GM18517 (cell line): Measurements from ENCODE around the gene POC1B.

ENCODE experiments used
- ATAC-seq: cut with Tn5 transposase; IDR thresholded peaks from one replicate; pipeline ENCODE4 v1.9.1; 2021; ENCODE audit warnings: mild to moderate bottlenecking, moderate library complexity; ENCODE audit not compliant: unreplicated experiment

POC1B gene

DNA sequence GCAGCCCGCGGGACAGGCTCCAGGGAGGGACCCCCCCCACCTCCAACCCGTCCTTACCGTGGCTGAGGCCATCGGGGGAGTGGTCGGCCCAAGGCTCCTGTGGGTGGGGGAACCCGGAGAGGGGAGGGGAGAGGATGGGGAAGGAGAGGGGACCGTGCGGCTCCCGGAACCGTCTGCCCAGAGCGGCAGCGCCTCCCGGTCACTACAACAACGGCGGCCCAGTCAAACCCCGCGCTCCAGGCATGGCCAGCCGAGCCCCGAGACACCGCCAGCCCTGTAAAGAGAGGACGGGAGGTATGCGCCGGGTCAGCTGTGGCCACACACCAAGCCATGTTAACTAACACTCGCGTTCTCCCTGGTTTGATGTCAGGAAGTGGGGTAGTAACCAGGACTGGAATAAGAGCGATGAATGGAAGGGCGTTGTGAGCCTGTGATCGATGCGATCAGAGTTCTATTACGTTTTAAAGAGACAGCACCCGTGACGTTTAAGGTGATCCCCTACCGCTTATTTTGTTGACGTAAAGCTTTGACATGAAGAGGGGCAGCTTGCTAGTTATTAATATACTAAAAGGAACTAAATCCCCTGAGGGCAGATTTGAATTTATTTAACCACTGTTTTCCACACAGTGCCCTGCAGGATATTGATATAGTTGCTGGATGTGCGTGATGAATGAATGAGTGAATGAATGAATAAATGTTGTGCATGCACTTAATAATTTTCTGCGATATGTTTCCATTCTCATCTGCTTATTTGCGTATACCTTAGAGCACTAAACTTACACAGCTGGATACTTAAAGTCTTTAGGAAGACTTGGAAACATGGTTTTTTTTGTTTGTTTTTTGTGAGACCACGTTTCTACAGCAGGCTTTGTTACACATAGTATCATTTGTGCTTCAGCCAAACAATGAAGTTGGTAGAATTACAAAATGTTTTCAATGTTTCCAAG lies at the start of gene POC1B:
TSS of gene POC1B (minus strand) at position 224 of the 947 bp plus-strand sequence. CDS start at position 72, 152 bp downstream.
- peak; percentile 66 for ATAC-seq

DNA sequence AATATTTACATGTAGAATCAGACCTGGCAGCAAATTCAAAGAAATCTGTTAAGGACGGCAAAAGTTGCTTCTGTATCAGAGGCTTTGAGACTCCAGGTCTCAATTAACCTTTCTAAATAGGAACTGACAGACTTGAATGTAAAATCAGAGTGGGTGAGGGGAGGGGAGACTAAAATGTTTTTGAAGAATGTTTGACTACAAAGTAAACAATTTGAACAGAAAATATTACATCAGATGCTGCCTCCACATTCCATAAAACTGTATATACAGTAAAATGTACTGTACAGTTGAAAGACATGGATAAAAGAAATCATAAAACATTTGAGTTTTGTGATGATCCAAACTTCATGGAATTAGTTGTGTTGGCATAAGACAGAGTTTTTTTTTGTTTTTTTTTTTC lies 49.5 kb upstream of the POC1B start:
- no peak for ATAC-seq

DNA sequence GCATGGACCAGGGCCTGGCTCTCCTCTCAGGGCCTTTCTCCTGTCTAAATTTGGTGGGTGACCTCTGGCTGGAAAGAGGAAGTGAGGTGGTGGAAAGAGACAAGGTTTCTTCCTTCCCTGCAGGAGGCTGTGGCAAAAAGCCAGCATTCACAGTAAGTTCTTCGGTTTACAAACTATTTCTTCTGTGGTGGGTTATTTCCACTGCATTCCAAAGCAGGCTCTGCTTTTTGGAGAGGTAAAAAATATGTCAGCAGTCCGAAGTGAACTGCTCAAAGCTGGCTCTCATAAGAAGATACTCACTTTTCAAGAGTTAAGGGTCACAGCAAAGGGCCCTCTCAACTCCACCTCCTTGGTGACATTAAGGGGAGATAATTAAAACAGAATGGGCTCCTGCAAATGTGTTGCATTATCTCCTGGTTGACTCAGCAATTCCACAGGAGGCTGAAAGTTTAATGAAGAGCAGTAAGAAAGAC lies 48.9 kb upstream of the POC1B start:
- no peak for ATAC-seq

DNA sequence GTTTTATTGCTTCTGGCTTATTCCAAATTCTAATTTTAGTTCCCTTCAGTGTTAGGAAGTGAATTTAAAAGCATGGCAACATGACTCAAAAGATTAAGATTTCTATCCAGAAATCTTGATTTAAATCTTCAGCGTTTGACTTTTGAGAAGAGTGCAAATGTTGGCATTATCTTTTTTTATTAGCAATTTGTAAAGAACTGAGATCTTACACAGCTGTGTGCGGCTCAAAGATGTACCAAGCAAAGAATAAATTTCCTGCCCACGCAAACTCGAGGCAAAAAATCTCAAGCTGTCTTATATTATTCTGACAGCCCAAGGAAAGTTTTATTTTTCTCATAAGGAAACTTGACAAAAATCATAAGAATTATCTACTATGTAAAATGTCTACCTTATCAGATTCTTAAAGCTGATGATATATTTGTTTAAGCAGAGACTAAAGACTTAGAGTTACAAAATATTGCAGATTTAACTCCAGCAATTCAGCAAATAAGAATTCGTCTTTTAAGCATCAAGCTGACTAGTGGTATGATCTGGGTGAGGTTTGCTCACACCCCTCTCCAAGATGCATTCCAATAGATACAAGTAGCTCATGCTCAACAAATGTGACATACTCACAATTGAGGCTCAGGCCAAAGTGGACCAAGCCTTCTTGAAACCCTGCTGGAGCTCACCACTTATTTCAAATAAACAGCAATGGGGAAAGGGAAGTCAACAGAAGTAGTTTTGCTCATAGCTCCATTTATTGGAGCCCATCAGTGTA lies 47.4 kb upstream of the POC1B start:
- ATAC-seq: no peak

DNA sequence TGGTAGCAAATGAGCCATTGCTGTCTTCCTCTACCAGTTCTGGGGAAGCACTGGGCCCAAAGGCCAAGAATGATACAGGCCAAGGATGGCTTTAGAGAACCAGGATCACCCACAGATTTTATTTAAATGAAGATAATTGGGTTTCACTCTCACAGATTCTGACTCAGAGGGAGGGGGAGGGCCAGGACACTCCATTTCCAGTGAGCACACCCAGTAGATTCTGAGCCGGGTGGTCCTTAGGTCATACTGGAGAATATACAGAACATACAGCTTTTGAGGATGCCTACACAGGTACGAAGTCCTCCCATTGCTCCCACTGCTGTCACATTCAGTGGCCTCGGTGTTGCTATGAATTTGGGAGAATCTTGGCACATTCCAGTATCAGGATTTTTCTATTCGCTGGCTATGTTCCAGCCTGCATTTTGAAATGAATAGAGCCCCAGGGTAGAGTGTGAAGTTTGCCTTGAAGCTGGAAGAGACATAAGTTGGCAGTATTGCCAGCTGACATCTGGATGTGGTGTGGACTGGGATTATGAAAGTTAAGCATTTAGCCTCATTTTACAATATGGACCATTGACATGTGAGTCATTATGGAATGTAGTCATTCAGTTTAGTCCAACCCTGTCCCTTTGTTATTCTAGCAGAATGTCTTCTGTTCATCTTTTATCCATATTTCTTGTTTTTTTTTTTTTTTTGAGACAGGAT lies 45.8 kb upstream of the POC1B start:
- ATAC-seq: no peak

DNA sequence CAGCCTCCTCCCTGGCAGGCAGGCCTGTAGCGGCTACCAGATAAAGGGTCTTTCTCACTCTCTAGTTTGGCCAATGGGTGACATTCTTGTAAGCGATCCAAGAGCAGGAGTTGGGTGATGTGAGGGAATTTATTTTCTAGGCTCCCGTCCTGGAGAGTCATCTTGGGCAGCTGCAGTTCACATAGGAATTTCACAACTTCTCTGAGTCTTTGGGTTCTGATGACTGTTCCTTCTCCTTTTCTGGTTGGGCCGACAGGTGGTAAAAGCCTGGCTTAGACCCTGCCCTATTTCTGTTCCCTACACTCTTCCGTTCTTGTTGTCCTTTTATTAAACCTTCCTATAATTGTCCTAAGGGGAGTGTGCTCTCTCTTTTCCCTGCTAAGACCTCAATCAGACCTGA lies 42.6 kb upstream of the POC1B start:
- ATAC-seq: no peak

DNA sequence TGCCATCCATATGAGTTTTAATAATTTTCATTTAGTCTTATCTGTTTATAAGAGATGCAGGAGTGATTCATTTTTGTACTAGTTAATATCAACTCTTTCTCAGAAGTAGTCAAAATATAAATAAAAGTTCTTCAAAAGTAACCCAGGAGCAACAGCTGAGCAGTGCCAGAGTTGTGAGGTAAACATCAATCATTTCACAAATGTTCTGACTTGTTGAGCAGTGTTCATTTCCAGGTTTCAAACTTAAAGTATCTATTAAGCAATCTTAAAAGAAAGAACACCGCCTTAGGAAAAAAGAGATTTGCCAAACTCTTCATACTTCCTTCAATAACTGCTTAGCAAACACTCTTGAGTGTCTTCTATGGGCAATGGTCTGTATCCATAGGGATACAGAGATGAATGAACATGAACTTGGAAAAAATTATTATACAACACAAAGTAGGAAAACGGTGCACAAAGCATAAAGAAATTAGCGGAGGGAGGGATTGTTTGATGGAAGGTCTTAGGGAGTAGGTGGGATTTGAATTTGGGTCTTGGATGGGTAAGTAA lies 41.9 kb upstream of the POC1B start:
- no peak for ATAC-seq

DNA sequence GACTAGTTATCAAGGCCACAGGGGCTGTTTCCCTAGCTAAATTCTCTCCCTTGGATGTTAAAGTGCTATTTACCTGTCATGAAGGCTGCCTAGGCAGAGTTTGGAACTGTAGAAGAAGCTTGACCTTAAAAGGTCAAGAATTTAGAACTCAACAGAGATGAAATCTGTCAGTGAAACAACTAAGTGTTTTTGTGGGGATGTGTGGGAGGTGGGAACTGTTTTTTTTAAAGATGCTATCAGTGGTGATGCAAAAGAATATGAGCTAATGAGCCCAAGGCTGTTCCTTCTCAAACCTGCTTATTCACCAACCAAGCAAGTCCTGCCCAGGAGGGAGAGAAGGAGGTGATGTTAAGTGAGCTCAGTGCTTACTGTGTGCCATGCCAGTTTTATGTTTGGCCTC lies 40.8 kb upstream of the POC1B start:
- ATAC-seq: no peak

DNA sequence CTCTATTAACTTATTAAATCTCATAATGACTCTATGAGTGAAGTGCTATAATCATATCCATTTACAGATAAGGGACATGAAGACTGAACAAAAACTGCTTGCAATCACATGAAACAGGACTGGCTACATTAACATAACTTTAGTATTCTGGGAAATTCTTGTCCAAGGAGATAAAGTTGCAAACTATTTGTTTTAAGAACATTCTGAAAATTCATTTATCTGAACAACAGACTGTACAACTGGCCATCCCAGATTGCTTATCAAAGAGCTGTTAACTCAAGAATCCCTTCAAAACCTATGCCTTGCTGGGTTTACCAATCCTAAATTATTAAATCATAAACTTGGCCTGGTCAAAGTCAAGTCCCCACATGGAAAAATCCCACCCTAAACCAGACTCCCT lies 39.2 kb upstream of the POC1B start:
- no peak for ATAC-seq

DNA sequence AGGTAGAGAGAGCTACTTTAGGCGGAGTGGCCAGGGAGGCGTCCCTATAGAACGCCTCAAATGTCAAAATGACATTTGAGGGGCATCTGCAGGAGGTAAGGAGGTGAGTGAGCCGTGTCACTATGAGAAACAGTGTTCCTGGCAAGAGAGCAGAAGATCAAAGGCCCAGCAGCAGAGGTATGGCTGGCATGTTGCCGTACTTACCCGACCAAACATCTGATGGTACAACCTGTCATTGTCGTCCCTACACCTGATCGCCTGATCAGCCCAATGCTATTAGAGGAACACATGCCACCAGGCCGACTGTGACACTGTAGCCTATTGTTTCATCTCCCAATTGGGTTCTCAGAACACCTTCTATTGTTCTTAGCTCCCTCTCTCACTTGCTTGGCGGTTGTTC lies 33.9 kb upstream of the POC1B start:
- ATAC-seq: no peak

DNA sequence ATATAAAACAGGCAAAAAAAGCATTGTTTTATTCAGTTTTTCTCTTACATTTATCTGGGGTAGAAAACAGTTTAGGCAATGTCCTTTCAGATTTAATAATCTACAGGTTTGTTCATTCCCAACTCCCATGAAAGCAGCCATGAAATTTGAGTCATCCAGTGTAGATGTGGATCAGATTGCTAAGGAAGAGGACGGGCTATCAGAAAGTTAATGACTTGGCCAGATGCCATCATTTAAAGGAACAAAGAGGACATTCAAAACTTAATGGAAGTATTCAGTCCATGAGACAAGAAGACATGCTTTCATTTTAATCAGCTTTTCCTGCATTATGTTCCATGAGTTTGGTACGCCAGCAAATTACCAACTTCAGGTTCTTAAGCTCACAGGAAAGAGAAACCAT lies 31.1 kb upstream of the POC1B start:
- no peak for ATAC-seq

DNA sequence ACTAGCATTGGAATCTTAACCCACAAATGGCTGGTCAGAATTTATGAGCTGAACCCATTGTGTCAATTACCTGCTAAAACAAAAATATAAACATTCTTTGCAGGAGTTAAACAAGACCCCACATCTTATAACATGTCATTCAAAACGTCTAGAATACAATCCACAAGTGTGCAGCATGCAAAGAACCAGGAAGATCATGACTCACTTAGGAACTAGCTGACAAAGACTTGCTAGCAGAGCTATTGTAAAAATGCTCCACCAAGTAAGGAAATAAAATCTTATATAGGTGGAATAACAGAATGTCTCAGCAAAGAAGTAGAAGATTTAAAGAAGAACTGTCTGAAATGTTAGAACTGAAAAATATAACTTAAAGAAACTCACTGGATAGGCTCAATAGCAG lies 26.5 kb upstream of the POC1B start:
- ATAC-seq: no peak

DNA sequence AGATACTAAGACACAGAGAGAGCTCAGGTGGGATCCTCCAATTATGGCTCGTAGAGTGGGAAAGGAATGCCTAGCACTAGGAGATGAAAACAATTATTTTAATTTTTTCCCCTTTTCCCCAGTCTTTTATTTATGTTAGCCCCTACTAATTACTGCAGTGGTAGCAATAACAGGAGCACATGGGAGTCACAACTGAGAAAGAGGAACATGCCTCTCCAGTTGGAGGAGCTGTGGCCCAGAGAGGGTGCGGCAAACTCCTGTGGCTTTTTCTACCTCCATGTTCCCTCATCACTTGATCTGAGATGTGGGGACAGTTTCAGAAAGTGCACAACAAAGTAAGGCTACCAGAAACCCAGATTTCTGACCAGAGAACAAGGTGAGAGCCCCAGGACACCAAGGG lies 25.9 kb upstream of the POC1B start:
- ATAC-seq: no peak

DNA sequence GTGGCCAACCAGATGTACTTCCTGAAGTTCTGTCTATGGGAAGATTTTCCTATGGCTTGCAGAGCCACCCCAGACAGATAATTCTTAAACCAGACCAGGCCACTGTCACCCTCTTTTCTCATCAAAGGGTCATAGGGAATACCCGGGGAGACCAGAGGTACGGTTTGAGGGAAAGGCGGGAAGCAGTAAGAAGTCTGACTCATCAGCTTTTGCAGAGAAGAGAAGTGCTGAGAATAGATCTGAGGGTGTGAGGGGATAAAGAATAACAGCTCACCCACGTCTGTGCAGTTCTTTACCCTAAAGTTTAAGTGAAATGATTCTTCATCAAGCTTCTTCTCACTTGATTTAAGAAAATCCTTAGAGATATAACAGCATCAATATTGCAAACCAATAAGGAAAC lies 21.3 kb upstream of the POC1B start:
- ATAC-seq: no peak

DNA sequence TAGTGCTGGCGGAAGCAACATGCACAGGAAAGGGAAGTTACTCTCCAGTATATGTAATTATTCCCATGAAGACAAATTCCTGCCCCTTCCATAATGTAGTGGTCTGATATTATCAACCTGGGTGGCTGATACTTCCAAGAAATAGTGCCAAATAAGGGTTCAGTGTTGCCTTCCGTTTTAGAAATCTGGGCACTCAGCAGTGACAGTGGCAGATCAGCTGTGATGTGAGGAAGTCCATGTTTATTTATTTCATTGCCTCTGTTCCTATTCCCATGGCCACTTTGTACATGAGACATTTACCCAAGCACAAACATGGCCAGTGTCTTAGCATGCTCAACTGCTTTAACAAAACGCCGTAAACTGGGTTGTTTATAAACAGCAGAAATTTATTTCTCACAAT lies 20.3 kb upstream of the POC1B start:
- ATAC-seq: no peak

DNA sequence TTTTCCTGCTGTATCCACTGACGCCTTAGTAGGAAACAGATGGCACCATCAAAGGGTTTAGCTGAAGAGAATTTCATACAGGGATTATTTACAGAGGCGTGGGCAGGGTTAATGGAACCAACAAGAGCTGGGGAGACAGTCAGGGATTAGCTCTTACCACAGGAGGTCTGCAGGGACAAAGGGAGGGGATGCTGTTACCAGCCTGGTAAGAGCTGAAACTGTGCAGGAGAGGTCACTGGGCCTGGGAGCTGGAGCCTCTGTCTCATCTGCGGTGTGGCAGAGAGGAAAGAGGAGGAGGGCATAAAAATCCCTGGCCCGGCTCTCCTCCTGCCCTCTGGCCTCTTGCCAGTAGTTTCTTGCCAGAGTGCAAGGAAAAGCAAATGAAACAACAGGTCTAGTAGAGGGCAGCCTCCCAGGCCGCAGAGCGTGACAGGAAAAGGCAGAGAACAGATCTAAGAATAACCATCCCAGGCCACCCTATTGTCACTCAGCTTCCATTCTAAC lies 18.9 kb upstream of the POC1B start:
- ATAC-seq: no peak

DNA sequence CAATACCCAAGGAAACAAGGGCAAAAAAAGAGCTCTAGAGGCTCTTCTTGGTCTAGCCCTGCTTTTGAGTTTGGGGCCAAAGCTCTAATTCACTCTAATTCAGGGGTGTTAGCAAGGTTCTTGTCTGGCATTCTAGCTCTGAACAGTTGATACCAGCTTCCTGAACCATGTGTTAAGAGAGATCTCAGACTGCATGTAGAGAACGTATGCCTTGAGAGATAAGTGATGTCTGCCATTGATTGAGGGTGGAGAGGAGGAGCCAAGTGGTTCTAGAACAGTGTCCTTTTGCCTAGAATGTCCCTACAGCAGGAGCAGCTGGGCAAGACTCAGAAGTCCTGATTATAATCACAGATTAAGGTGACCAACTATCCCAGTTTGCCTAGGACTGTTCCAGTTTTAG lies 18.2 kb upstream of the POC1B start:
- ATAC-seq: no peak

DNA sequence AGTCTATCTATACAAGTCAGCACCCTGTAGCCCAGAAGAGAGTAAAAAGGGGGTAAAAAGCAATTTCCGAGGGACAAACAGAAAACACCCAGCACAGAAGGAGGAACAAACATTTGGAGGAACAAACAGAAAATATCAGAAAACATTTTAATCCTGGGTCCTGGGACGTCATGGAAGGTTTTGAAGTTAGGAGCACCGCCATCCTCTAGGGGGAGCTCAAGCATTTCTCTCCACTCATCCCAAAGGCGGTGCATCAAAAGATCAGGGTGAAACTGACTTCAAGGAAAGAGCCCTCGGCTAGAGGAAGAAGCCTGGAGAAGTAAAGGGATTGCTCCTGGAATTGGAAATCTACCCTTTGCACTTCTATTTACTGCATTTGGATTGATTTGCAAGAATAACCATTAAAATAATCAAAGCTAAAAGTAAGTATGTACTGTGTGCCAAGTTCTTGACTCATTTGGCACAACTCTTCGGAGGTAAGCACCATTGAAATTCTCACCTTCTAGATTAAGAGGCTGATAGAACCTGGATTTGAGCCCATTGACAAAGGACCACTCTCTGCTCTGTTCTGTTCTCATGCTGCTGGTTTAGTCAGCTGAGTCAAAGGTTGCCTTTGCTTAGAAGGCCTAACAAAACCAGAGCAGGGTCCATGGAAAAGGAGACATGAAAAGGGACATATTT lies 17.2 kb upstream of the POC1B start:
- peak; percentile 82 for ATAC-seq

DNA sequence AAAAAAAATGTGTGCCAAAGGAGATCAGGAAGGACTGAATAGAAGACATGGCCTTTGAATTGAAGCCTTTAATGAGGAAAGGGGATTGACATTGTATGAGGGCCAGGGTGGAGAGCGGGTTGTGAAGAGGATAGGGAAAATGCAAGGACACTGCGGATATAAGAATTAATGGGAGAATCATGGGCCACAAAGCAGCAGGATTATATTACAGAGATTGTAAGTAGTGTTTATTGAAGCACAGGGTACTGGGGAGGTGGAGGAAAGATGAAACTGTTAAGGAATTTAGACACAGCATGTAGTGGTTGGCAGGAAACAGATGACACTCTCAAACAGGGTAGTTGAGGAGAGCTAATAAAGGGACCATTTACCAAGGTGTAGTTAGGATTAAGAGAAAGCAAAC lies 16.4 kb upstream of the POC1B start:
- no peak for ATAC-seq

DNA sequence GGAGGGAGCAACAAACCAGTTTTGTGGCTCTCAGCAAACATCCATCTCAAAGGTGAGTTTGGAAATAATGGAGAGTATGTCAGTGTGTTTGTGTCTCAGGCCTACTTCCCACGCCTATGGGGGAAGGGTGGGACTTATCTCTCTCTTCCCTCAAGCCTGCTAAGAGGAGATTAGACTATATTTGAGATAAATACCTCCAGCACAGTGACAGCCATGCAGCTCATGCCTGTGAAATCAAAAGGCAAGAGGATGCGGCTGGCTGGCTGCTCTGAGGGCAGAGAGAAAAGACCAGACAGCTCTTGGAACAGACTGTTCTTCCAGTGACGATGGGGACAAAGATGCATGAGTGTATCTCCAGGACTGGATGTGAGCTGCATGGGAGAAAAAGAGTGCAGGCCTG lies 14.7 kb upstream of the POC1B start:
- ATAC-seq: no peak
